Stimulated activated CD4-positive, alpha-beta T cell treated with anti-CD3 and anti-CD28 coated beads, Interleukin-1b, Interleukin-23, amount 100 ng/mL, for 24 hours (primary cell): Measurements from ENCODE around the gene MALAT1.

ENCODE experiments used
- DNase-seq, 4 experiments: peaks; one replicate each; pipeline ENCODE4 v3.0.0-alpha.2; 2020; ENCODE audit warnings: low read depth in 4 of 4, low spot score in 1 of 4

Gene MALAT1

GRCh38 chr11:65537620-65538231 lies 38.9 kb downstream of the MALAT1 start:
- no peak for DNase-seq

GRCh38 chr11:65538232-65538914 lies 39.5 kb downstream of the MALAT1 start:
- no peak for DNase-seq

- no peak for DNase-seq
These were observed 40.3 kb downstream of the MALAT1 start for GRCh38 chr11:65538915-65539743.

GRCh38 chr11:65539744-65540289 lies 41.0 kb downstream of the MALAT1 start:
- no peak for DNase-seq

- peak; percentile 74 to 84 (median 80) for DNase-seq
These were observed 41.6 kb downstream of the MALAT1 start for GRCh38 chr11:65540290-65541092.

- no peak for DNase-seq
These were observed 42.5 kb downstream of the MALAT1 start for GRCh38 chr11:65541093-65541982.

- DNase-seq: no peak
These were observed 44.0 kb downstream of the MALAT1 start for GRCh38 chr11:65542738-65543390.

GRCh38 chr11:65545853-65546216 lies 47.0 kb downstream of the MALAT1 start:
- no peak for DNase-seq

- peak; percentile 97 to 99 (median 98) for DNase-seq
These were observed 47.5 kb downstream of the MALAT1 start for GRCh38 chr11:65546217-65546958.

GRCh38 chr11:65547446-65548125 lies 48.7 kb downstream of the MALAT1 start:
- no peak for DNase-seq

GRCh38 chr11:65548395-65548794 lies 49.5 kb downstream of the MALAT1 start:
- no peak for DNase-seq

GRCh38 chr11:65549096-65549495 lies 50.3 kb downstream of the MALAT1 start:
- no peak for DNase-seq

- no peak for DNase-seq
These were observed 52.9 kb downstream of the MALAT1 start for GRCh38 chr11:65551572-65552387.

- DNase-seq: no peak
These were observed 53.6 kb downstream of the MALAT1 start for GRCh38 chr11:65552388-65552951.

- no peak for DNase-seq
These were observed 54.6 kb downstream of the MALAT1 start for GRCh38 chr11:65553301-65554001.

GRCh38 chr11:65554057-65554818 lies 55.4 kb downstream of the MALAT1 start:
- DNase-seq: no peak
